Body of pancreas (tissue), 4 donors: ENCODE data around the gene TBL3. TPM values are rescaled to one million over a fixed set of nuclear protein-coding genes. Genes with fewer than 3 reads are reported as not detected.
"Not testable (repeated sequence)": the region's sequence is repeated elsewhere in the genome, so short reads cannot be mapped to it uniquely, and the experiment has no call there.

ENCODE experiments used
- ATAC-seq: fragments of 150-250 bp; one replicate; pipeline ENCODE4 v1.9.1; 2016
- DNase-seq, 4 donors: peaks; one replicate each; pipeline ENCODE4 v3.0.0-alpha.2; 2019
- H3K27ac ChIP-seq, 4 donors: fragments of 200-600 bp; sonication (generic); 1 replicate in 3 of 4; 2 replicates in 1 of 4; pipeline versions ENCODE4 v1.5.1 to v1.6.1; 2016 to 2019; ENCODE audit warnings: mild to moderate bottlenecking in 1 of 4, mixed read lengths in 1 of 4, moderate library complexity in 1 of 4
- H3K27me3 ChIP-seq, 2 donors: fragments of 200-600 bp; sonication (generic); one replicate each; pipeline ENCODE4 v1.6.0; 2016; ENCODE audit warnings: mild to moderate bottlenecking in 1 of 2
- H3K36me3 ChIP-seq, 2 donors: fragments of 200-600 bp; sonication (generic); replicated peaks in 1 of 2; 2 replicates each; pipeline ENCODE4 v1.5.1; 2016; ENCODE audit warnings: low read depth in 2 of 2; ENCODE audit not compliant: insufficient read depth in 1 of 2
- H3K4me1 ChIP-seq: fragments of 200-600 bp; sonication (generic); one replicate; pipeline ENCODE4 v1.6.0; 2016
- H3K4me3 ChIP-seq, 2 donors: fragments of 200-600 bp; sonication (generic); 1 replicate in 1 of 2; 2 replicates in 1 of 2; pipeline ENCODE4 v1.5.1; 2016 to 2019
- H3K9me3 ChIP-seq, 3 donors: fragments of 200-600 bp; sonication (generic); 1 replicate in 2 of 3; 2 replicates in 1 of 3; pipeline ENCODE4 v1.5.1; 2016
- CTCF ChIP-seq, 7 experiments: fragments of 450-650 bp in 4 of 7; fragments of 200-600 bp in 3 of 7; sonication (generic) in 3 of 7; IDR thresholded peaks; one replicate each; pipeline ENCODE4 v1.5.1; 2016 to 2019; ENCODE audit warnings: antibody characterized with exemption in 7 of 7
- POLR2A ChIP-seq, 3 donors: fragments of 450-650 bp; IDR thresholded peaks; one replicate each; pipeline ENCODE4 v1.6.1; 2016; ENCODE audit warnings: antibody characterized with exemption in 3 of 3, mild to moderate bottlenecking in 2 of 3
- WGBS, 2 donors: methylation state at CpG; one replicate each; pipeline ENCODE4 v1.1.5; 2017; 5-methylcytosine and 5-hydroxymethylcytosine counted together
- intact Hi-C: fragments of 100-400 bp; cut with DNase I; formaldehyde crosslinking; loops from one replicate; pipeline ENCODE4 v1.15.1; 2023
- total RNA-seq, 2 donors: library from RNA; depleted of rRNA; stranded (reverse); fragments of >200 nt; gene quantifications; one replicate each; pipeline ENCODE4 v1.1.0, GENCODE V29; 2016

The TBL3 gene
- total RNA-seq, 2 donors from 2014 or later = 38.9 to 40.7 TPM

DNA sequence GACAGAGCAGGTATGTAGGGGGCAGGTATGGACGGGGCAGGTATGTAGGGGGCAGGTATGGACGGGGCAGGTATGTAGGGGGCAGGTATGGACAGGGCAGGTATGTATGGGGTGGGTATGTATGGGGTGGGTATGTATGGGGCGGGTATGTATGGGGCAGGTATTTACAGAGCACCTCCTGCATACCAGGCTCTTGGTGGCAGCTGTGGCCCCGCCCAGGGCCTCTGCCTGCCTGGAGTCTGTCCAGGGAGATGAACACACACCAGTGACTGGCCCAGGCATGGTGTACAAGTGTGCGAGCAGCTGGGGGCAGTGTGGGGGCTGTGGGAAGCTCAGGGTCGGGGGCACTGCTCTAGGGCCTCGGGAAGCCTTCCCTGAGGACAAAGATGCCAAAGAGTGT lies 21.8 kb upstream of the TBL3 start:
- no peak overlapping the region for H3K27ac ChIP-seq
- TF ChIP-seq POLR2A (IDR thresholded peaks at IDR 0.05) (no peak), CTCF (IDR thresholded peaks at IDR 0.05) (no peak)
- 73 to 87% methylated on average over 5 to 7 of the region's 7 CpGs for WGBS, 2 donors
- DNase-seq (no peak), ATAC-seq (no peak)
- H3K4me3 ChIP-seq = no peak overlapping the region
- peaks cover 11% of the 10 kb centered on the region for H3K4me1 ChIP-seq
- no peaks in the 10 kb centered on the region for H3K27me3 ChIP-seq
- H3K36me3 ChIP-seq = no peaks in the 10 kb centered on the region
- intact Hi-C loops = no loop called here
- H3K9me3 ChIP-seq = no peaks in the 10 kb centered on the region

DNA sequence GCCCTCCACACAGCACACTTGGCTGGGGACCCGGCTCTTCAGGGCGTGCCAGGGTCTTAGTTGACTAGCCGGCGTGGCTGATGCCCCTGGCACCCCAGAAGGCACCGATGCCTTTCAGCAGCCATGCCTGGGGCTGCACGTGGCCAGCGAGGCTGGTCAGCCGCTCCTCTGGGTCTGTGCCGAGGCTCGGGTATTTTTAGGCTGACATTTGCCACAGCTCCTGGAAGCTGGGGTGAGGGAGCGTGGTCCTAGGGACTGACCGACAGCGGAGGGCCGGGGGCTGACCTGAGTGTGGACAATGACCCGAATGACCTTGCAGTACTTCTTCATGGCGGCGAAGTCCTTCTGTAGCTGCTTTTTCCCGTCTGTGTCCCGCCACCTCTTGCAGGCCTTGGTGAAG lies 21.3 kb upstream of the TBL3 start:
- no peak overlapping the region for H3K27ac ChIP-seq
- intact Hi-C loops = no loop called here
- TF ChIP-seq CTCF (IDR thresholded peaks at IDR 0.05) (no peak), POLR2A (IDR thresholded peaks at IDR 0.05) (no peak)
- WGBS, 2 donors = 84 to 91% methylated on average over 18 to 19 of the region's 19 CpGs
- DNase-seq (no peak), ATAC-seq (no peak)
- H3K27me3 ChIP-seq = no peaks in the 10 kb centered on the region
- H3K36me3 ChIP-seq = no peaks in the 10 kb centered on the region
- H3K4me1 ChIP-seq = peaks cover 12% of the 10 kb centered on the region
- no peaks in the 10 kb centered on the region for H3K9me3 ChIP-seq
- no peak overlapping the region for H3K4me3 ChIP-seq

GRCh38 chr16:1953734-1954133 lies 18.1 kb upstream of the TBL3 start:
- 93 to 95% methylated on average over 11 to 21 of the region's 22 CpGs for WGBS, 2 donors
- intact Hi-C loops = no loop called here

DNA sequence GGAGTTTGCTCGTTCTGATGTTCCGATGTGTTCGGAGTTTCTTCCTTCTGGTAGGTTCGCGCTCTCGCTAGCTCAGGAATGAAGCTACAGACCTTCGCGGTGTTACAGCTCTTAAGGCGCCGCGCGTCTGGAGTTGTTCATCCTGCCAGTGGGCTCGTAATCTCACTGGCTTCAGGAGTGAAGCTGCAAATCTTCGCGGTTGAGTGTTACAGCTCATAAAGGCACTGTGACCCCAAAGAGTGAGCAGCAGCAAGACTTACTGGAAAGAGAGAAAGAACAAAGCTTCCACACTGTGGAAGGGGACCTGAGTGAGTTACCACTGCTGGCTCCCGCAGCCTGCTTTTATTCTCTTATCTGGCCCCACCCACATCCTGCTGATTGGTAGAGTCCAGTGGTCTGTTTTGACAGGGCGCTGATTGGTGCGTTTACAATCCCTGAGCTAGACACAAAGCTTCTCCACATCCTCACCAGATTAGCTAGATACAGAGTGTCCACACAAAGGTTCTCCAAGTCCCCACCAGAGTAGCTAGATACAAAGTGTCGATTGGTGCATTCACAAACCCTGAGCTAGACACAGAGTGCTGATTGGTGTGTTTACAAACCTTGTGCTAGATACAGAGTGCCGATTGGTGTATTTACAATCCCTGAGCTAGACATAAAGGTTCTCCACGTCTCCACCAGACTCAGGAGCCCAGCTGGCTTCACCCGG lies 14.3 kb upstream of the TBL3 start:
- 80% methylated on average over 15 to 19 of the region's 22 CpGs for WGBS, 2 donors
- H3K27ac ChIP-seq, H3K27me3 ChIP-seq, DNase-seq, H3K4me3 ChIP-seq, intact Hi-C loops, H3K36me3 ChIP-seq, ATAC-seq, H3K9me3 ChIP-seq: not testable (repeated sequence)
- H3K4me1 ChIP-seq = peaks cover 42% of the 10 kb centered on the region

More at GRCh38 chr16:1953734-1954133, 18.1 kb upstream of the TBL3 start:
- TF ChIP-seq POLR2A (IDR thresholded peaks at IDR 0.05) (no peak), CTCF (IDR thresholded peaks at IDR 0.05) (no peak)
- DNase-seq (peak in 1 of 4 donors; percentile 35), ATAC-seq (no peak)
- H3K4me1 ChIP-seq = peaks cover 14% of the 10 kb centered on the region
- peak overlapping the region in 1 of 4 donors; percentile 69 for H3K27ac ChIP-seq
- H3K27me3 ChIP-seq = no peaks in the 10 kb centered on the region
- H3K9me3 ChIP-seq = no peaks in the 10 kb centered on the region
- H3K36me3 ChIP-seq = no peaks in the 10 kb centered on the region
- no peak overlapping the region for H3K4me3 ChIP-seq

DNA sequence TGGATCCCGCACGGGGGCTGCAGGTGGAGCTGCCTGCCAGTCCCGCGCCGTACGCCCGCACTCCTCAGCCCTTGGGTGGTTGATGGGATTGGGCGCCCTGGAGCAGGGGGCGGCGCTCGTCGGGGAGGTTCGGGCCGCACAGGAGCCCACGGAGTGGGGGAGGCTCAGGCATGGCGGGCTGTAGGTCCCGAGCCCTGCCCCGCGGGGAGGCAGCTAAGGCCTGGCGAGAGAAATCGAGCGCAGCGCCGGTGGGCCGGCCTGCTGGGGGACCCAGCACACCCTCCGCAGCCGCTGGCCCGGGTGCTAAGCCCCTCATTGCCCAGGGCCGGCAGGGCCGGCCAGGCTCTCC lies 13.7 kb upstream of the TBL3 start:
- not testable (repeated sequence) for ATAC-seq

More for the DNA sequence above, 13.7 kb upstream of the TBL3 start:
- H3K27me3 ChIP-seq, H3K9me3 ChIP-seq, H3K36me3 ChIP-seq, H3K4me3 ChIP-seq, intact Hi-C loops, DNase-seq, H3K27ac ChIP-seq: not testable (repeated sequence)
- WGBS, 2 donors = 82% methylated on average over 22 of the region's 30 CpGs; no CpG with 5 or more reads in 1 of the 2 donors
- peaks cover 47% of the 10 kb centered on the region for H3K4me1 ChIP-seq
